ENCODE measurements around the gene KCNK15. TPM values are rescaled to one million over a fixed set of nuclear protein-coding genes. Genes with fewer than 3 reads are reported as not detected.

KCNK15 gene
- total RNA-seq, 4 donors from 2014 or later, result 0.13 to 2.5 (median 0.23) TPM; not detected in 1

GRCh38 chr20:44730441-44730840 is 15.2 kb upstream of the KCNK15 start:
- 48 to 52% methylated on average over 2 of the region's 2 CpGs for WGBS, 2 donors
- TF ChIP-seq, protein P1, sequence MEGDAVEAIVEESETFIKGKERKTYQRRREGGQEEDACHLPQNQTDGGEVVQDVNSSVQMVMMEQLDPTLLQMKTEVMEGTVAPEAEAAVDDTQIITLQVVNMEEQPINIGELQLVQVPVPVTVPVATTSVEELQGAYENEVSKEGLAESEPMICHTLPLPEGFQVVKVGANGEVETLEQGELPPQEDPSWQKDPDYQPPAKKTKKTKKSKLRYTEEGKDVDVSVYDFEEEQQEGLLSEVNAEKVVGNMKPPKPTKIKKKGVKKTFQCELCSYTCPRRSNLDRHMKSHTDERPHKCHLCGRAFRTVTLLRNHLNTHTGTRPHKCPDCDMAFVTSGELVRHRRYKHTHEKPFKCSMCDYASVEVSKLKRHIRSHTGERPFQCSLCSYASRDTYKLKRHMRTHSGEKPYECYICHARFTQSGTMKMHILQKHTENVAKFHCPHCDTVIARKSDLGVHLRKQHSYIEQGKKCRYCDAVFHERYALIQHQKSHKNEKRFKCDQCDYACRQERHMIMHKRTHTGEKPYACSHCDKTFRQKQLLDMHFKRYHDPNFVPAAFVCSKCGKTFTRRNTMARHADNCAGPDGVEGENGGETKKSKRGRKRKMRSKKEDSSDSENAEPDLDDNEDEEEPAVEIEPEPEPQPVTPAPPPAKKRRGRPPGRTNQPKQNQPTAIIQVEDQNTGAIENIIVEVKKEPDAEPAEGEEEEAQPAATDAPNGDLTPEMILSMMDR (IDR thresholded peaks at IDR 0.05), result no peak
- no peak for TF ChIP-seq POLR2A (IDR thresholded peaks at IDR 0.05)
- no peak overlapping the region for H3K27ac ChIP-seq
- peaks cover 5 to 28% (median 15%) of the 10 kb centered on the region in 3 donors for H3K4me1 ChIP-seq
- no peak for DNase-seq
- intact Hi-C loops (cut with DNase I), result loop anchor here (5.0 kb wide), 1 partner anchor 43 kb away; no protein-coding TSS in a partner anchor
- H3K4me3 ChIP-seq, result no peak overlapping the region
- H3K27me3 ChIP-seq, result no peaks in the 10 kb centered on the region
- H3K9me3 ChIP-seq, result no peaks in the 10 kb centered on the region
- no peaks in the 10 kb centered on the region for H3K36me3 ChIP-seq

- intact Hi-C loops (cut with DNase I), result loop anchor here (5.0 kb wide), 1 partner anchor 44 kb away; no protein-coding TSS in a partner anchor
- no peak overlapping the region for H3K4me3 ChIP-seq
- DNase-seq, result no peak
- no peaks in the 10 kb centered on the region for H3K27me3 ChIP-seq
- H3K36me3 ChIP-seq, result no peaks in the 10 kb centered on the region
- no peaks in the 10 kb centered on the region for H3K9me3 ChIP-seq
- H3K4me1 ChIP-seq, result peaks cover 5 to 28% (median 15%) of the 10 kb centered on the region in 3 donors
- TF ChIP-seq, protein P1 (IDR thresholded peaks at IDR 0.05), result no peak
- no peak for TF ChIP-seq POLR2A (IDR thresholded peaks at IDR 0.05)
- peak overlapping the region in 2 of 4 donors; percentile 29 to 41 for H3K27ac ChIP-seq
- 55 to 69% methylated on average over 6 to 8 of the region's 8 CpGs for WGBS, 2 donors
Observed at GRCh38 chr20:44731657-44732056, 14.0 kb upstream of the KCNK15 start.

- intact Hi-C loops (cut with DNase I), result loop anchor here (5.0 kb wide), 1 partner anchor 45 kb away; no protein-coding TSS in a partner anchor
- no peak overlapping the region for H3K4me3 ChIP-seq
- H3K36me3 ChIP-seq, result no peaks in the 10 kb centered on the region
- no peaks in the 10 kb centered on the region for H3K27me3 ChIP-seq
- TF ChIP-seq POLR2A (IDR thresholded peaks at IDR 0.05), result no peak
- TF ChIP-seq, protein P1 (IDR thresholded peaks at IDR 0.05), result no peak
- no peak for DNase-seq
- no peaks in the 10 kb centered on the region for H3K9me3 ChIP-seq
- no peak overlapping the region for H3K27ac ChIP-seq
- H3K4me1 ChIP-seq, result peaks cover 5 to 28% (median 15%) of the 10 kb centered on the region in 3 donors
- 39 to 51% methylated on average over 6 of the region's 6 CpGs for WGBS, 2 donors
Observed at GRCh38 chr20:44732327-44732726, 13.3 kb upstream of the KCNK15 start.

DNA sequence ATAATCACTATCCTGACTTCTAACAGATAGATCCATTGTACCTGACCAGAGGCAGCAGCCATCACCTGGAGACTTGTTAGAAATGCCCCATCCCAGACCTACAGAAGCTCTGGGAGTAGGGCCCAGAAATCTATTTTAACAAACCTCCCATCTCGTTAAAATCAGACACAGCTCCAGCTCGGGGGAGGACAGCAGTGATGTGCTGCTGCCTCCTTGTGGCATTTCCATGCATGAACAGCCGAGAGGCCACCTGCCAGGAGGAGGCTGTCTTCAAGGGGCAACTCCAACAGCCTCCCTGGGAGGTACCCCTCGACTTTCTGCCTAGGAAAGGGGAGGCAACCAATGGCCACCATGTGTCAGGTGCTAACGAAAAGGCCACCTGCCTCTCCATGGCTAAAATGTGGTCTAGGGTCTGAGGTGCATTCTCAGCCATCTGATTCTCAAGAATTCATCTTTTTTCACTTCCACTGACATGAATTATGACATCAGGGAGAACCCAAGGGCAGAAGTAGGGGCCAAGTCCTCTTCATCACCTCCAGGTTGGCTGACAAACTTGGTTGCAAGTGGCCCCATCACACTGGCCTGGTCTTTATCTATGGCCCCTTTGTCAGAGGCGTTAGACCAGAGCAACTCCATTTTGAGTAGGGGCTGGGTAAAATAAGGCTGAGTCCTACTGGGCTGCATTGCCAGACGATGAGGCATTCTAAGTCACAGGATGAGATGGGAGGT is 12.2 kb upstream of the KCNK15 start:
- DNase-seq, result no peak
- H3K4me3 ChIP-seq, result no peak overlapping the region
- peaks cover 5 to 23% (median 15%) of the 10 kb centered on the region in 3 donors for H3K4me1 ChIP-seq
- H3K9me3 ChIP-seq, result no peaks in the 10 kb centered on the region
- no peaks in the 10 kb centered on the region for H3K27me3 ChIP-seq
- TF ChIP-seq, protein P1 (IDR thresholded peaks at IDR 0.05), result peak; percentile 62 to 93 (median 90)
- no peak for TF ChIP-seq POLR2A (IDR thresholded peaks at IDR 0.05)
- no peak overlapping the region for H3K27ac ChIP-seq
- WGBS, 2 donors, result 29 to 33% methylated on average over 6 of the region's 7 CpGs
- intact Hi-C loops (cut with DNase I), result loop anchor here (5.0 kb wide), 1 partner anchor 46 kb away; no protein-coding TSS in a partner anchor
- no peaks in the 10 kb centered on the region for H3K36me3 ChIP-seq

- no peak for DNase-seq
- H3K27ac ChIP-seq, result no peak overlapping the region
- no peaks in the 10 kb centered on the region for H3K9me3 ChIP-seq
- no peaks in the 10 kb centered on the region for H3K36me3 ChIP-seq
- H3K27me3 ChIP-seq, result no peaks in the 10 kb centered on the region
- peaks cover 0 to 13% (median 4%) of the 10 kb centered on the region in 3 donors for H3K4me1 ChIP-seq
- 64 to 77% methylated on average over 3 of the region's 3 CpGs for WGBS, 2 donors
- no peak for TF ChIP-seq POLR2A (IDR thresholded peaks at IDR 0.05)
- TF ChIP-seq, protein P1 (IDR thresholded peaks at IDR 0.05), result peak in 4 of 6 experiments; percentile 14 to 34 (median 16)
- intact Hi-C loops (cut with DNase I), result loop anchor here (5.0 kb wide), 1 partner anchor 48 kb away; no protein-coding TSS in a partner anchor
- H3K4me3 ChIP-seq, result no peak overlapping the region
Observed at GRCh38 chr20:44734938-44735337, 10.7 kb upstream of the KCNK15 start.
